ENCODE measurements around the gene KHDRBS2.

The KHDRBS2 gene

DNA sequence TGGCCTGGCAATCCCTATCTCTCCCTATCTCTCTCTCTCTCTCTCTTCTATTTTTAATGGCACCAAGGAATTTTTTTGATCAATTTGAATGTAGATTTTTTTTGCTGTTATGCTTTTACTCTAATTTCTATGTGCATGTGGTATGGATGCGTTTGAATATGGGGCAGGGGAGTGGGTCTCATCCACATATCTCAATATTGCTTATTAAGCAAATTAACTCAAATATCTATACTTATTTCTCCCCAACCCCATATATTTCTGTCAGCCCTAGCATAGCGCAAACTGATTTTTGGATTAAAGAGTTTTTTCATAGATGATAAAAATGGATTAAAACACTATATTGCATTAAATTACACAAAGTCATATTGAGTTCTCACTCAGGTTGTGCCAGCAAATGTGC lies 210.2 kb downstream of the KHDRBS2 start:
- no peaks in the 10 kb centered on the region for H3K4me1 ChIP-seq (ENCODE audit: control insufficient read depth, insufficient read depth, low read length)
- no peaks in the 10 kb centered on the region for H3K36me3 ChIP-seq (ENCODE audit: control insufficient read depth, insufficient read depth, low read length)
- no peak overlapping the region for H3K9ac ChIP-seq (ENCODE audit: low read length)
- H3K4me3 ChIP-seq (ENCODE audit: low read length): no peak overlapping the region
- H3K9me3 ChIP-seq (ENCODE audit: control insufficient read depth, low read length): no peaks in the 10 kb centered on the region
- no peaks in the 10 kb centered on the region for H3K27me3 ChIP-seq (ENCODE audit: control insufficient read depth, insufficient read depth, low read length)

DNA sequence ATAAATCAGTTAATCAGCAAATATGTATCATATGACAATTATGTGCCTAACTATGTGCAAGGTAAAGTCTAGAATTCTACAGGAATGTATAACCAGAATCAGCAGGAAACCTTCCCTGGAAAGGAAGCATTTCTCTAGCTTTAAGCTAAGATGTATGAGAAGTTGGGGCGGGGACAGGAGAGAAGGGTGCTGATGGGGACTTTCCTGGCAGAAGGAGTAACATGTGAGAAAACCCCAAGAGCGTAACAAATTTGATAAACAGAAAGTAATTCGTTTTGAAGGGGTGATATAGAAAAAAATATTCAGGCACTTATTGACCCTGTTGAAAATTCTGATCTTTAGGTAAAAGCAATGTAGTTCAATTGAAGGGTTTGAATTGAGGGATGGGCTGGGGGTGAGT lies 226.1 kb downstream of the KHDRBS2 start:
- Histone ChIP-seq H3K36me3 (ENCODE audit: control insufficient read depth, insufficient read depth, low read length) (no peaks in the 10 kb centered on the region), H3K4me3 (ENCODE audit: low read length) (no peak overlapping the region), H3K9ac (ENCODE audit: low read length) (no peak overlapping the region), H3K4me1 (ENCODE audit: control insufficient read depth, insufficient read depth, low read length) (no peaks in the 10 kb centered on the region), H3K27me3 (ENCODE audit: control insufficient read depth, insufficient read depth, low read length) (no peaks in the 10 kb centered on the region), H3K9me3 (ENCODE audit: control insufficient read depth, low read length) (no peaks in the 10 kb centered on the region)

DNA sequence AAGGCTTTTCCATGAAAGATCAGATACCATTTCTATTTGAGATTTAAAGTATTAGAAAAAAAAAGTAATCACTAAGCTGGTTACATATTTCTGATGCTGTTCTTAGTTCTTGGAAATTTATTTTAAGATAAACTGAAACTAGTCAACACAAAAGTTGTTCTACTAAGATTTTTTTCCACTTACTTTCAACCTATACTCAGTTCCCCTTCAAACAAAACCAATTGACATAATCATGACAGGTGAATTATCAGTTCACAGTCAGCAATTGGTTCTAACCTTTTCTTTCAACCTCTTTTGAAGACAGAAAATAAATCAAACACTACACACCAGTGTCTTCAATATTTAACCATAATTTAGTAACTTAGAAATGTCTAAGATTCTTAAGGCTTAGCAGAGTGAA lies 228.7 kb downstream of the KHDRBS2 start:
- no peaks in the 10 kb centered on the region for H3K9me3 ChIP-seq (ENCODE audit: control insufficient read depth, low read length)
- H3K4me1 ChIP-seq (ENCODE audit: control insufficient read depth, insufficient read depth, low read length): no peaks in the 10 kb centered on the region
- H3K4me3 ChIP-seq (ENCODE audit: low read length): no peak overlapping the region
- H3K9ac ChIP-seq (ENCODE audit: low read length): no peak overlapping the region
- H3K36me3 ChIP-seq (ENCODE audit: control insufficient read depth, insufficient read depth, low read length): no peaks in the 10 kb centered on the region
- no peaks in the 10 kb centered on the region for H3K27me3 ChIP-seq (ENCODE audit: control insufficient read depth, insufficient read depth, low read length)

DNA sequence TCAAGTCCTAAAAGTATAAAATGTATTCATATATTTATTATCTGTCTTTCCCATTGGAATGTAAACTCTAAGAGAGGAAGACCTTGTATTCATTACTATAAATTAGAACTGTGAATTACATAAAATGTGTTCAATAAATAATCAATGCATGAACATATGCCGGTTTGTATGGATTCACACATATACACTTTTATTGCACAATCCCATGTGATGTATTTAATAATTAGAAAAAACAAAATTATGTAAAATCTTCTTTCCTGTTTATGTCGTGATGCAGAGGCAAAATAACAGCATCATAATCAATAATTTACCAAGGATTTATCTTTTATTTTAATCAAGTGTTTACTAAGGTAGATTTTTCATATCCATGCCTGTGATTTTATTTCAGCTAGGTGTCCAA lies 240.5 kb downstream of the KHDRBS2 start:
- Histone ChIP-seq H3K27me3 (ENCODE audit: control insufficient read depth, insufficient read depth, low read length) (no peaks in the 10 kb centered on the region), H3K9ac (ENCODE audit: low read length) (no peak overlapping the region), H3K9me3 (ENCODE audit: control insufficient read depth, low read length) (no peaks in the 10 kb centered on the region), H3K4me3 (ENCODE audit: low read length) (no peak overlapping the region), H3K4me1 (ENCODE audit: control insufficient read depth, insufficient read depth, low read length) (no peaks in the 10 kb centered on the region), H3K36me3 (ENCODE audit: control insufficient read depth, insufficient read depth, low read length) (no peaks in the 10 kb centered on the region)

DNA sequence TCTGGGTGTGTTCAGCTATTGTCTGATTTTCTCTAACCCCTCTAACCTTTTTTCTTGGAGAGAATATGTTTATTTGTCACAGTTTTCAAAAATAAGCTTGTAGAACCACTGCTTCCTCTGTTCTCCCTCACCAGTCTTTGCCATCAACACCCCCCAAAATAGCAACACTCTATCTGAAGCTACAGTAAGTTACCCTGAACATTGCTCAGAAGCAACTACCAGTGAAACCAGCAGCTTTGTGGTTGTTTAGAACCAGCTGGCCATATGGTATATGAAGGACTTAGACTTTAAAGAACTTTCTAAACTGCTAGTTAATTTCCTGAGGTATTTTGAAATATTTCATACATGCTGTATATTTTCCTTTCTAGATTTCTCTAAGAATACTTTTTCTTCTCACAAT lies 242.9 kb downstream of the KHDRBS2 start:
- no peaks in the 10 kb centered on the region for H3K27me3 ChIP-seq (ENCODE audit: control insufficient read depth, insufficient read depth, low read length)
- H3K9me3 ChIP-seq (ENCODE audit: control insufficient read depth, low read length): no peaks in the 10 kb centered on the region
- H3K36me3 ChIP-seq (ENCODE audit: control insufficient read depth, insufficient read depth, low read length): no peaks in the 10 kb centered on the region
- H3K4me1 ChIP-seq (ENCODE audit: control insufficient read depth, insufficient read depth, low read length): no peaks in the 10 kb centered on the region
- no peak overlapping the region for H3K9ac ChIP-seq (ENCODE audit: low read length)
- H3K4me3 ChIP-seq (ENCODE audit: low read length): no peak overlapping the region

DNA sequence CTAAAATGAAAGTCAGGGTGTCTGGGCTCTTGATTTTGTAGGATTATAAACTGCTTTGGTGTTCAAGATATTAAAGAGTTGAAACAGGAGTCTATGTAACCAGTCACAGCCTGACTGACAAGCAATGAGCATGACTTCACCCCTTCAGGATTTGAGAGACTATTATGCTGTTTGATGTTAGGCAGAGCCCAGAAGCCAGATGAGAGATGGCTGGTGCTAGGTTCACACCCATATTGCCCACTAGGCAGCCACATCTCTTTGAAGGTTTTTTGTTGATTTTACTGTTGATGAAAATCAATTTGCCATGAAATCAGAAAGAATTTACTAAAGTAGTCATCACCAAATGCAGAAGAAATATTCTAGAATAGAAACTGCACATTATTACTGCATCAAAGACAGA lies 243.6 kb downstream of the KHDRBS2 start:
- no peak overlapping the region for H3K9ac ChIP-seq (ENCODE audit: low read length)
- no peaks in the 10 kb centered on the region for H3K9me3 ChIP-seq (ENCODE audit: control insufficient read depth, low read length)
- H3K27me3 ChIP-seq (ENCODE audit: control insufficient read depth, insufficient read depth, low read length): no peaks in the 10 kb centered on the region
- H3K4me3 ChIP-seq (ENCODE audit: low read length): no peak overlapping the region
- no peaks in the 10 kb centered on the region for H3K4me1 ChIP-seq (ENCODE audit: control insufficient read depth, insufficient read depth, low read length)
- no peaks in the 10 kb centered on the region for H3K36me3 ChIP-seq (ENCODE audit: control insufficient read depth, insufficient read depth, low read length)

DNA sequence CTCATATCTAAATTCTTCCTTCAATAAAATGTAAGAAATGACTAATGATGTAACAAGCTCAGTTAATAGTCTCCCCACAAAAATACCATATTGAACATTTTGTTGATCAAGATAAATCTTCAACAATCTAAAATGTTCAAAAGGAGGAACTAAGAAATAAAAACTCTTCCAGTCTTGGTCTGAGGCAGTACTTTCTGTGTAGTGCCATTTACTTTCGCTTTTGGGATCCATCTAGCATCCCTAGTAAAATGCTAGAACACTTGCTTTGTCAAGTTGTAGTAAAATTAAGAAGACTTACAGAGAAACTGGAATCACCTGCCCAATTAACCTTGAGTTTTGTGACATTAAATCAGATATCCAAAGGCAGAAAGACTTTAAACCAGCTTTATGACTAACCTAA lies 246.4 kb downstream of the KHDRBS2 start:
- Histone ChIP-seq H3K4me3 (ENCODE audit: low read length) (no peak overlapping the region), H3K36me3 (ENCODE audit: control insufficient read depth, insufficient read depth, low read length) (no peaks in the 10 kb centered on the region), H3K9me3 (ENCODE audit: control insufficient read depth, low read length) (no peaks in the 10 kb centered on the region), H3K4me1 (ENCODE audit: control insufficient read depth, insufficient read depth, low read length) (no peaks in the 10 kb centered on the region), H3K27me3 (ENCODE audit: control insufficient read depth, insufficient read depth, low read length) (no peaks in the 10 kb centered on the region), H3K9ac (ENCODE audit: low read length) (no peak overlapping the region)

DNA sequence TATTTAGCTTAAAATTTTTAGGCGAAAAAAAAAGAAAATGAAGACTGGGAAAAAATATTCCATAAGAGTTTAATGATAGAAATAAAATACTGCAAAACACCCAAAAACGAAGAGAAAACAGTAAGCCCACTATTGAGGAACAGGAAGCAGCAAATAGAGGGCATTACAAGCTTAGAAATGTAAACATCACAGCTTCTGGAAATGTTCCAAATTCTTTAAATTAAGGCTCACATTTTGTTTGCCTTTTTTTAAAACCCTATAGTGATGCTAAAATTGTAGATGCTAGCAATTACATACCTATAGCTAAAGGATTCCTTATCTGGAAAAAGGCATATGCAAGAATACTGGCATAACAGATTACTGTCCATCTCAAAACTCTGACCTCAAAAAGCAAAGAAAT lies 248.6 kb downstream of the KHDRBS2 start:
- Histone ChIP-seq H3K4me1 (ENCODE audit: control insufficient read depth, insufficient read depth, low read length) (no peaks in the 10 kb centered on the region), H3K27me3 (ENCODE audit: control insufficient read depth, insufficient read depth, low read length) (no peaks in the 10 kb centered on the region), H3K4me3 (ENCODE audit: low read length) (no peak overlapping the region), H3K9ac (ENCODE audit: low read length) (no peak overlapping the region), H3K9me3 (ENCODE audit: control insufficient read depth, low read length) (no peaks in the 10 kb centered on the region), H3K36me3 (ENCODE audit: control insufficient read depth, insufficient read depth, low read length) (no peaks in the 10 kb centered on the region)

DNA sequence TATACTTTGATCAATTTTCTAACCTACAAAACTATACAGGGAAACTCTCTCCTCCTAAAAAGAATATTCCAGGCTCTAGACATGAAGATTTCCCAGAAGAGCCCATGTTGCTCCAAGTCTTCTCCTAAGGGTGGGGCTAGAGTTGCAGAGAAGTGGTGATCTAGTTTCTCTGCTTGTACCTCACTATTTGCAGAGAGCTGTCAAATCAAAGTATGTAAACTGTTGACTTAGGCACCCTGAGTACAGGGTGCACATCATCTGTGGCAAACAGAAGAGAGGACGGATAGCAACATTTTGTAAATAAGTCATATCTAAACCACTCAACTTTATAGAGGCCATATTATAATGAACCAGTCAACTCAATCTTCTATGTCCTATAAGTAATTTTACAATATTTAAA lies 250.1 kb downstream of the KHDRBS2 start:
- Histone ChIP-seq H3K4me1 (ENCODE audit: control insufficient read depth, insufficient read depth, low read length) (no peaks in the 10 kb centered on the region), H3K4me3 (ENCODE audit: low read length) (no peak overlapping the region), H3K9ac (ENCODE audit: low read length) (no peak overlapping the region)

DNA sequence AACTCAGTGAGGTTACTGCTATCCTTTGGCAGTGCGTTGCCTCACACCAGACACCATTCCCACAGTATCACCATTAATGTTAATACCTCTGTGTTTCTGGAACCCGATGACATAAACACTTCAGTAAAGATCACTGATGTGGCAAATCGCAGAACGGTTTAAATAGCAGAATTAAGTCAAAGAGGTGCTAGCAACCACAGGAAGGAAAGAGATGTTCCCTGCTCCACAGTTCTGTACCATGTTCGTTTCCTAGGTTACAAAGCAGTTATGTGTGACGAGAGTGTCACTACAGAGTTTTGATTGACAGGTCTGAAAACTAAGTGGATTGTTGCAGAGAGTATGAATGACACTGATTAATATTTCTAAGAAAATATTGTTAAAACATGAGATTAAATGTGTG lies 272.3 kb downstream of the KHDRBS2 start:
- H3K36me3 ChIP-seq (ENCODE audit: control insufficient read depth, insufficient read depth, low read length): no peaks in the 10 kb centered on the region
- no peak overlapping the region for H3K4me3 ChIP-seq (ENCODE audit: low read length)
- H3K9ac ChIP-seq (ENCODE audit: low read length): no peak overlapping the region
- H3K4me1 ChIP-seq (ENCODE audit: control insufficient read depth, insufficient read depth, low read length): no peaks in the 10 kb centered on the region
- no peaks in the 10 kb centered on the region for H3K27me3 ChIP-seq (ENCODE audit: control insufficient read depth, insufficient read depth, low read length)
- H3K9me3 ChIP-seq (ENCODE audit: control insufficient read depth, low read length): no peaks in the 10 kb centered on the region

More for the DNA sequence above, 250.1 kb downstream of the KHDRBS2 start:
- no peaks in the 10 kb centered on the region for H3K27me3 ChIP-seq (ENCODE audit: control insufficient read depth, insufficient read depth, low read length)
- H3K36me3 ChIP-seq (ENCODE audit: control insufficient read depth, insufficient read depth, low read length): no peaks in the 10 kb centered on the region
- no peaks in the 10 kb centered on the region for H3K9me3 ChIP-seq (ENCODE audit: control insufficient read depth, low read length)

DNA sequence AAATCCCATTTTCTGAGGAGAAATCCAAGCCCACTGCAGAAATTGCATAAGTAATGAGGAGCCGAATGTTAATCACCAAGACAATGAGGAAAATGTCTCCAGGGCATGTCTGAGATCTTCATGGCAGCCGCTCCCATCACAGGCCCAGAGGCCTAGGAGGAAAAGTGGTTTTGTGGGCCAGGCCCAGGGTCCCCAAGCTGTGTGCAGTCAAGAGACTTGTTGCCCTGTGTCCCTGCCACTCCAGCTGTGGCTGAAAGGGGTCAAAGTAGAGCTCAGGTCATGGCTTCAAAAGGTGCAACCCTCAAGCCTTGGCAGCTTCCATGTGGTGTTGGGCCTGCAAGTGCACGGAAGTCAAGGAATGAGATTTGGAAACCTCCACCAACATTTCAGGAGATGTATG lies 276.6 kb downstream of the KHDRBS2 start:
- H3K36me3 ChIP-seq (ENCODE audit: control insufficient read depth, insufficient read depth, low read length): no peaks in the 10 kb centered on the region
- H3K27me3 ChIP-seq (ENCODE audit: control insufficient read depth, insufficient read depth, low read length): no peaks in the 10 kb centered on the region
- H3K4me1 ChIP-seq (ENCODE audit: control insufficient read depth, insufficient read depth, low read length): no peaks in the 10 kb centered on the region
- no peak overlapping the region for H3K4me3 ChIP-seq (ENCODE audit: low read length)
- no peak overlapping the region for H3K9ac ChIP-seq (ENCODE audit: low read length)
- H3K9me3 ChIP-seq (ENCODE audit: control insufficient read depth, low read length): no peaks in the 10 kb centered on the region

DNA sequence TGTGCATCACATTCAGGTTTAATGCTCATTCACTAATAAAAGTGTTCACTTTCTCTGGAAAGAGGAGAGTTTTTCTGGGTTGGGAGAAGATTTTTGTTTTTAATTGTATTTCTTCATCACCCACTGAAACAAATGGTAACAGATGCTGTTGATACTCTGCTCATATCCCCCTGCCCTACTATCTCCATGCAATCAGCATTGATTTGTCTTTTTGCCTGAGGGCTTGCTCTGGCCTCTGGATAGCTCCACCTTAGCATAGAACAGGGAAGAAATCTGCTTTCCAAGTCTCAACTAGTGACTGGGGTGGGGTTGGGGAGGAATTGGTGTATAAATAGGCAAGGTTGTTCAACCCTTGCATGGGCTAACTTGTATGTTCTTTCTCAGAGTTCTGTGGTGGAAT lies 296.4 kb downstream of the KHDRBS2 start:
- H3K36me3 ChIP-seq (ENCODE audit: control insufficient read depth, insufficient read depth, low read length): no peaks in the 10 kb centered on the region
- no peak overlapping the region for H3K9ac ChIP-seq (ENCODE audit: low read length)
- no peaks in the 10 kb centered on the region for H3K9me3 ChIP-seq (ENCODE audit: control insufficient read depth, low read length)
- H3K4me1 ChIP-seq (ENCODE audit: control insufficient read depth, insufficient read depth, low read length): no peaks in the 10 kb centered on the region
- no peaks in the 10 kb centered on the region for H3K27me3 ChIP-seq (ENCODE audit: control insufficient read depth, insufficient read depth, low read length)
- H3K4me3 ChIP-seq (ENCODE audit: low read length): no peak overlapping the region

DNA sequence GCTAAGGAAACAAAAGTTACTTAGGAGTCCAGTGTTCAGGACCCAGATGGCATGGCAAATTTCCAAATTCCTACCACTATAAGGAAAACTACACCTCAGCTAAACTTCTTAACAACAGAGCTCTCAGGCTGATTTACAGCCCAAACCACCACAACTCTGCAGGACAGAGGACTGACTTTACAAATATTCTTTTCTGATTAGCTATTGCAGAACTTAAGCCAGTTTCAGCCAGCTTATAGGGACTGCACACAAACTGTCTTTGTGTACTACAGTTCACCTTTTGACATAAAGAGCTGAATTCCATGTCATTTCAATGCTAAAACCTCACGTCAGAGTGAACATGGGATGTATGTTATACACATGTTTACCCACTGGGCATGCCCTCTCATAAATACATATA lies 305.4 kb downstream of the KHDRBS2 start:
- Histone ChIP-seq H3K4me3 (ENCODE audit: low read length) (no peak overlapping the region), H3K4me1 (ENCODE audit: control insufficient read depth, insufficient read depth, low read length) (no peaks in the 10 kb centered on the region), H3K27me3 (ENCODE audit: control insufficient read depth, insufficient read depth, low read length) (no peaks in the 10 kb centered on the region), H3K9me3 (ENCODE audit: control insufficient read depth, low read length) (no peaks in the 10 kb centered on the region), H3K9ac (ENCODE audit: low read length) (no peak overlapping the region), H3K36me3 (ENCODE audit: control insufficient read depth, insufficient read depth, low read length) (no peaks in the 10 kb centered on the region)

Measured in mucosa of stomach (tissue), 1 donor.